ENCODE measurements around the gene IPO4. TPM values are rescaled to one million over a fixed set of nuclear protein-coding genes. Genes with fewer than 3 reads are reported as not detected.

Gene IPO4
- total and polyA plus RNA-seq, 2 of the 13 experiments (the other 11 are each of a cell fraction or from before 2014, with no cell fraction given): 39.0 to 179 TPM

- TF ChIP-seq ZNF512B (CRISPR knock-in tag; IDR thresholded peaks at IDR 0.05; ENCODE audit: borderline replicate concordance) (0 out of 2 replicates have a peak, but pooled peaks have one; percentile 35), ZNF687 (CRISPR knock-in tag; IDR thresholded peaks at IDR 0.05) (0 out of 2 replicates have a peak, but pooled peaks have one; percentile 27)
Measured at GRCh38 chr14:24150993-24151392, 37.6 kb downstream of the IPO4 start (continued).

- peaks cover 0 to 3% of the 10 kb centered on the region in 2 experiments; a peak in 1 of 5 replicates for H3K27me3 ChIP-seq (ENCODE audit: control insufficient read depth in 1 of 2, insufficient read depth in 2 of 2, low read length in 2 of 2)
- intact Hi-C loops (cut with micrococcal nuclease; ENCODE audit: unreplicated experiment): no loop called here
- CTCF ChIA-PET (ENCODE audit: low intra/inter-chr PET ratio, low total read pairs): no interaction called here
- H3K27ac ChIP-seq (ENCODE audit: extremely low read length, insufficient read depth, low read length): no peak overlapping the region
- no peak overlapping the region for H3K4me2 ChIP-seq (ENCODE audit: low read depth, low read length)
- no peak for FAIRE-seq
- ATAC-seq: no peak
- no peak overlapping the region for H3K4me3 ChIP-seq (replicated peaks in 1 of 3; ENCODE audit: insufficient read depth in 1 of 3, low read depth in 2 of 3, low read length in 3 of 3)
- peaks cover 26% of the 10 kb centered on the region for H3K4me1 ChIP-seq (ENCODE audit: insufficient read depth, low read length)
- peaks cover 7% of the 10 kb centered on the region for H4K20me1 ChIP-seq (ENCODE audit: insufficient read depth, low read length)
- WGBS (ENCODE audit: low lambda C conversion rate): 96% methylated on average over 9 of the region's 9 CpGs
- no peak for DNase-seq (ENCODE audit: low spot score)
- in situ Hi-C loops (cut with HindIII; ENCODE audit: extremely low pct_ligation_motif_present, low pct_unique_long_range_greater_than_20kb): no loop called here
- peaks cover 41 to 49% of the 10 kb centered on the region in 2 experiments for H3K36me3 ChIP-seq (replicated peaks in 1 of 2; ENCODE audit: control insufficient read depth in 1 of 2, insufficient read depth in 2 of 2, low read length in 2 of 2)
- no peaks in the 10 kb centered on the region for H3K9me3 ChIP-seq (ENCODE audit: low read length)
- no peak overlapping the region for H3K9ac ChIP-seq (ENCODE audit: insufficient read depth, low read depth, low read length)
- no TSS peak for BruUV-seq (replicated peaks)
- H2AFZ ChIP-seq (ENCODE audit: low read length): no peak overlapping the region
- TF ChIP-seq USF2 (IDR thresholded peaks at IDR 0.05; ENCODE audit: low read depth, low read length): no peak
- no peak for TF ChIP-seq USF2 (CRISPR knock-in tag; IDR thresholded peaks at IDR 0.05; ENCODE audit: borderline replicate concordance)
- no peak; a peak in 1 of 4 replicates for TF ChIP-seq KLF16 (CRISPR knock-in tag; IDR thresholded peaks at IDR 0.05)
- TF ChIP-seq MTA1 (CRISPR knock-in tag; IDR thresholded peaks at IDR 0.05; ENCODE audit: borderline replicate concordance): 0 out of 2 replicates have a peak, but pooled peaks have one; percentile 0
- no peak for TF ChIP-seq ZNF18 (CRISPR knock-in tag; IDR thresholded peaks at IDR 0.05; ENCODE audit: insufficient replicate concordance)
- POLR2A ChIA-PET: interaction anchor here (4.5 to 11.8 kb wide), 4 partner anchors 8 to 56 kb away, joined by 22 to 233 read pairs (median 194); partner anchors contain the start of genes DCAF11, EMC9, IRF9 and NRL
- H3K79me2 ChIP-seq (ENCODE audit: insufficient read depth, low read length): peaks cover 29% of the 10 kb centered on the region
Measured at GRCh38 chr14:24150567-24150966, 38.0 kb downstream of the IPO4 start.

Measured in HepG2 (cell line).